Keratinocyte (primary cell): ENCODE data around the gene DLG2.

Experiments used
- CTCF ChIP-seq, 3 experiments: IDR thresholded peaks in 1 of 3; conservative IDR thresholded peaks in 1 of 3; optimal IDR thresholded peaks in 1 of 3; 2 replicates in 2 of 3; 3 replicates in 1 of 3; pipeline versions ENCODE3 to v1.5.1; 2011; ENCODE audit warnings: low read length in 3 of 3, mild to moderate bottlenecking in 3 of 3, moderate library complexity in 2 of 3, control low read depth in 1 of 3, inconsistent platforms in 1 of 3; ENCODE audit not compliant: insufficient read depth in 2 of 3; ENCODE audit errors: extremely low read depth in 1 of 3
- EZH2 ChIP-seq: IDR thresholded peaks from one replicate; pipeline ENCODE4 v1.6.1; 2012; ENCODE audit warnings: inconsistent platforms, mild to moderate bottlenecking, low read length, moderate library complexity

GRCh38 chr11:84806354-84806753 is 820.8 kb downstream of the DLG2 start:
- no peak for TF ChIP-seq CTCF (optimal IDR thresholded peaks at IDR 0.05 in 1 of 3, IDR thresholded peaks at IDR 0.05 in 1 of 3, conservative IDR thresholded peaks at IDR 0.05 in 1 of 3; ENCODE audit: extremely low read depth in 1 of 3, insufficient read depth in 2 of 3, low read length in 3 of 3)
- TF ChIP-seq EZH2: no peak
